ENCODE measurements around the gene TJP2.

Gene TJP2

GRCh38 chr9:69232135-69232534 is 58.1 kb downstream of the TJP2 start:
- no peak for DNase-seq (ENCODE audit: low read depth)

DNA sequence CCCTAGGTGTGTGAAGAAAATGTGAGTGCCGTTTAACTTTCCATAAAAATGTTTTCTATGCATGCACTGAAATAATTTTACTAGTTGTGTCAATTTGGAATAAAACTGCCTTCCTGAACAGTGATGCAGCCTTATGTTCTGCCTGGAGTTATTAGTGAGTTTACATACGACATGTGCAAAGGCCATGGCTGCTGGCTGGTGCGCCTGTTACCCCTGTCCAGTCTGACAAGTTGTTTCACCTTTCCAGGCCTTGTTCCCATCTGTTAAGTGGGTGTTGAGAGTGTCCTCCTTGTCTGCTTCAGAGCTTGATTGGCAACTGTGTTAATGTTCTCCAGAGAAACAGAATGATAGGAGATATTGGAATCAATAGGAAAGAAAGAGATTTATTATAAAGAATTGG is 60.6 kb downstream of the TJP2 start:
- DNase-seq (ENCODE audit: low read depth): no peak

DNA sequence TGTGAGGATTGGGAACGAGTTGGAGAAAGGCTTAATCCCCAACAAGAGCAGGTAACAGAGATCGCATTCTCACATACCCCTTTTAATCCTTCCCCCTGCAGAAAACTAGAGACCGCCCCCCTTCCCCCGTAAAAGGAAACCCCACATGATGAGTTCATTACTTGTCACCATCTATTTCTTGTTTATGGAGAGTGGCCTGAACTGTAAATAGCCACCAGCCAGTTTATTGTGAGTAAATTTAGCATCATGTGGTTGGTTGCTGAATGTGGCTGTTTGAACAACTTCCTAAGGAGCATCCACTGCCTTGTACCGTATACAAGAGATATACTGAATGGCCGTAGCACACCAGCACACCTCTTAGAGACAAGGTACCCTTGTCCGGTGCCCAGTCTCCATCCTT is 62.1 kb downstream of the TJP2 start:
- DNase-seq (ENCODE audit: low read depth): no peak

DNA sequence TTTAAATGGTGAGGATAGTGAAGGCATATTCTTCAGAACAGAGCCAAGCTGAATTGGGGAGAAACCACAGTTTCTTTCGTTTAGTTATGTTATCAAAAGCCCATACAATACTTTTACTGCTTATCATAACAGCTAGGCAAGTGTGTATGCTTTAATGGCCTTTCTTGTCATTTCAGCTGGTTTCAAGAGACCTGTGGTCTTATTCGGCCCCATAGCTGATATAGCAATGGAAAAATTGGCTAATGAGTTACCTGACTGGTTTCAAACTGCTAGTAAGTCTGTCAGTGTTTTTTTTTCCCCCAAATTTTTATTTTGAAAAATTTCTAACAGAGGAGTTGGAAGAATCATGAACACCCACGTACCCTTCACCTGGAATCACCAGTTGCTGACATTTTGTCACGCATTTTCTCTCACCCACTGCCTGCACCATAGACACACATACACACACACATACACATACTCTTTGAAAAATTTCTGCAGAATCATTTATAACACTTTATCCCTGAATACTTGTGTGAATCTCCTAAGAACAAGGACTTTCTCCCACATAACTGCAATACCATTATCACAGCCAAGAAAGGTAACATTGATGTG is 63.7 kb downstream of the TJP2 start:
- DNase-seq (ENCODE audit: low read depth): no peak

DNA sequence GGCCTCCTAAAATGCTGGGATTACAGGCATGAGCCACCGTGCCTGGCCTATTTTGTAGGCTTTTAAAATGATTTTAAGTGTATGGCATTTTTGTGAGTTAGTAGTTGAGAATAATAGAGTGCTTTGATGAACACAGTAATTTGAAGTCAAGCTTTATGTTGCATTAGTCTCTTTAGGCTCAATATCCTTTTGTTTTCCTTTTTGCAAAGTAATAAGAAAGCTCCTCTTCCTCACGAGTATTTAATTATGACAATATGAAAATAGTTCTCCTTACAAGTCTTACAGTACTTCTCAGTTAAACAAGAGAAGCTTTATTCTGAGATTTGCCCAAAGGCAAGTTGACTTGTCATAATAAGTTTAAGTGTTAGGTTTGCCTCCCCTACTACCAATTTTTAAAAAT is 69.0 kb downstream of the TJP2 start:
- no peak for DNase-seq (ENCODE audit: low read depth)

GRCh38 chr9:69246629-69247028 is 72.6 kb downstream of the TJP2 start:
- no peak for DNase-seq (ENCODE audit: low read depth)

DNA sequence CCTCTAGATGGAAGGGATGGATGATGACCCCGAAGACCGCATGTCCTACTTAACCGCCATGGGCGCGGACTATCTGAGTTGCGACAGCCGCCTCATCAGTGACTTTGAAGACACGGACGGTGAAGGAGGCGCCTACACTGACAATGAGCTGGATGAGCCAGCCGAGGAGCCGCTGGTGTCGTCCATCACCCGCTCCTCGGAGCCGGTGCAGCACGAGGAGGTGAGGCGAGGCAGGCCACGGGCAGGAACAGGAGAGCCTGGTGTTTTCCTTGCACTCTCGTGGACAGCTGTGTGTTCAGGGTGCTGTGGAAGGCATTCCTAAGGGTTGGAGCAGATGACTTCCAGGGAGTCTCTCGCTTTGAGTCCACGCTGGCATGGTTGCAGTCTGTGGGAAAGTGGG is 73.9 kb downstream of the TJP2 start:
- no peak for DNase-seq (ENCODE audit: low read depth)

DNA sequence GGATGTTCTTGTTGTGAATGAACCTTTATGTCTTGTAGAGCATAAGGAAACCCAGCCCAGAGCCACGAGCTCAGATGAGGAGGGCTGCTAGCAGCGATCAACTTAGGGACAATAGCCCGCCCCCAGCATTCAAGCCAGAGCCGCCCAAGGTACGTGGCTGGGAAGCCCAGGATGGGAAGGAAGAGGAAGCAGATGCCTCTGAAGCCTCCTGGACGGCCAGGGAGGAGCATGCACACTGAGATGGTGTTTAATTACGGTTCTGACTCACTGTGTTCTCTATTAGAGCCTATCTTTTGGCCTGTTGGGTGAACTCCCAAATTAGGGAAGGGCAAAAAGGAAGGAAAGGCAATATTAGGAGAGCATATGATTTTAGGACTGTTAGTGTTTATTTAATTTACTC is 75.3 kb downstream of the TJP2 start:
- no peak for DNase-seq (ENCODE audit: low read depth)

DNA sequence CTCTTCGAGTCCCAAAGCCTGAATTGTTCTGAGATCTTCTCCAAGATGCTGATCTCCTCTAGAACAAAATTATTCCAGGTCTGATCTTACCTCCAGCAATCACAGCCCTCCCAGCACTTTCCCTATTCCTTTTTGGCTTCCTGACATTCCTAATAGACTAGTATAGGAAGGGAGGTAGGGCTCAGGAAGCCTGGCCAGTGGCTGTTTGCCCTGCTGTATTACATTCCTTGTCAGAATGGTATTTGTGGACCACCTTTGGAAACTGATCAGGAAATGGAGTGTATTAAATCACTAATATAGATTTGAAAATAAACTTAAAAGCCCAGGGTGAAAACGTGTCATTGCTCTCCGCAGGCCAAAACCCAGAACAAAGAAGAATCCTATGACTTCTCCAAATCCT is 76.6 kb downstream of the TJP2 start:
- no peak for DNase-seq (ENCODE audit: low read depth)

- no peak for DNase-seq (ENCODE audit: low read depth)
Observed at GRCh38 chr9:69252436-69252835, 78.4 kb downstream of the TJP2 start.

- peak; percentile 6 for DNase-seq (ENCODE audit: low read depth)
Observed at GRCh38 chr9:69253057-69253456, 79.0 kb downstream of the TJP2 start.

DNA sequence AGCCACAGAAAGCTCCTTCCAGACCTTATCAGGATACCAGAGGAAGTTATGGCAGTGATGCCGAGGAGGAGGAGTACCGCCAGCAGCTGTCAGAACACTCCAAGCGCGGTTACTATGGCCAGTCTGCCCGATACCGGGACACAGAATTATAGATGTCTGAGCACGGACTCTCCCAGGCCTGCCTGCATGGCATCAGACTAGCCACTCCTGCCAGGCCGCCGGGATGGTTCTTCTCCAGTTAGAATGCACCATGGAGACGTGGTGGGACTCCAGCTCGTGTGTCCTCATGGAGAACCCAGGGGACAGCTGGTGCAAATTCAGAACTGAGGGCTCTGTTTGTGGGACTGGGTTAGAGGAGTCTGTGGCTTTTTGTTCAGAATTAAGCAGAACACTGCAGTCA is 80.1 kb downstream of the TJP2 start:
- DNase-seq (ENCODE audit: low read depth): no peak

DNA sequence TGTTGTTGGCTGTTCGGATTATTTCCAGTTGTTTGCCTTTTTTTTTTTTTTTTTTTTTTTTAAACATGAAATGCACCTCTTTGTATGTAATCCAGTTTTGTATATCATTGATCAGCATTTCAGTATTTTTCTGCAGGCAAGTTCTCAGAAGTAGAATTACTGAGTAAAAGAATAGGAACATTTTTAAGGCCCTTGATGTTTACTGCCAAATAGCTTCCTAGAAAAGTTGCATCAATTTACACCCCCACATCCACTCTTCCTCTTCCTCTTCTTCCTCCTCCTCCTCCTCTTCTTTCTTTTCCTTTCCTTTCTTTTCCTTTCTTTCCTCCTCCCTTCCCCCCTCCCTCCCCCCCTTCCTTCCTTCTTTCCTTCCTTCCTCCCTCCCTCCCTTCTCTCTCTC is 81.5 kb downstream of the TJP2 start:
- no peak for DNase-seq (ENCODE audit: low read depth)

DNA sequence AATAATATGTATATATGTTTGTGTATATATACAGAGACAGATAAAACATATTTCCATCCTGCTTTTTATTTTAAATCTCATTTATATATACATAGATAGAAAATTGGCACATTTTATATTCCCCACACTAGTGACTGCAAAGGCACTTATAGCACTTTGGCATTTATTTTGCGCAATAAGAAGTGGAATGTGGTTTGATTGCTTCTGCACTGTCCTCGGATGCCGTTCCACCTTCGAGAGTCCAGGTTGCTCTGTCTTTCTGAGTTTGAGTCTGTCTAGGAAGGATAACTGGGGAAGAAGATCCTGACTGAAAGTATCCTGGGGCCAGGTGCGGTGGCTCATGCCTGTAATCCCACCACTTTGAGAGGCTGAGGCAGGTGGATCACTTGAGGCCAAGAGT is 84.5 kb downstream of the TJP2 start:
- no peak for DNase-seq (ENCODE audit: low read depth)

DNA sequence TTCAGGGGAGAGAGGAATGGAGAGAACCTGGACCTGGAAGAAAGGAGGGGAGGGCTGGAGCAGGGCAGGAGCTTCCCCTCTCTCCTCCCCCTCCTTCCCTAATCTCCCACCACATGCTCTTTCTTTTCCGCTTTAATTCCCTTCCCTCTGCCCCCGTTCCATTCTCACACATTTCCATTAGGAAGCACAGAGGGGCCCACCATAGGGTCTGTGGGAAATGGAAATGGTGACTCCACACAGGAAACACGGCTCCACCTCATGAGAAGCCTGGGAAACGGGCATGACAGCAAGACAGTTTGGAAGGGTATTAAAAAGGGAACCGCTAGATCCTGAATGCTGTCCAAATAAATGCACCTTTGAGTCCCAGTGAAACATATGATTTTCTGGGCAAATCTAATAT is 86.1 kb downstream of the TJP2 start:
- DNase-seq (ENCODE audit: low read depth): no peak

DNA sequence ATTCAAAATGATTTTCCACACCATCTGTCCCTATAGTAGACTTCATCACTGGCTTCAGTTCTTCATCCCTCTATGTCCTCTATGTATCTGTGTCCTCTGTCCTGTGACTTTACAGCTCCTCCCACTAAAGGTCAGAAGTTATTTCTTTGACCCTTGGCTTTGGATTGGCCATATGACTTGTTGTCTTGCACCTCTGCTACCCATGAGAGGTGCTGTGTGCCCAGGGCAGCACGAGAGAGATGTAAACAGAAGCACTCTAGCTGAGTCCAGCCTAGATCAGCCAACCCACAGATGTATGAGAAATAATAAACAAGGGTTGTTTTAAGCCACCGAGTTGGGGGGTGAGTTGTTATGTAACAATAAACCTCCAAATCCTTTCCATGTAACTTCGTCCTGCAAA is 87.6 kb downstream of the TJP2 start:
- no peak for DNase-seq (ENCODE audit: low read depth)

GRCh38 chr9:69264526-69264925 is 90.4 kb downstream of the TJP2 start:
- no peak for DNase-seq (ENCODE audit: low read depth)

DNA sequence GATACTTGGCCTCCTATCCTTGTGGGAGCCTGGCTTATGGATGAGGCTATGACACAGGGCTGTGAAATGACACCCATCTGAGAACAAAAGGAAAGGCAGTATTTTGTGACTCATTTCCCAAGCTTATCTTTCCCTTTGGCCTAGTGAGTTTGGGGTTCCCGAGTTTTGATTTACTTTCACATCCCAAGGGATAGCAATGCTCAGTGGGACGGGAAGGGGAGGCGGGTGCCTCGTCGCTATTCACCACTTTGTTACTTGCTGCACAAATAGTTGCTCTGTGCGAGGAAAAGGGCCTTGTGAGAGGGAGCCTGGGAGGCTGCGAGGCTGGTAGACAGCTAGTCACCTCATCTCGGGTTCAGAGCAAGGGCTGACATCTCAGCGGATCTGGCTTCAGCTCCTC is 91.8 kb downstream of the TJP2 start:
- DNase-seq (ENCODE audit: low read depth): peak; percentile 10

DNA sequence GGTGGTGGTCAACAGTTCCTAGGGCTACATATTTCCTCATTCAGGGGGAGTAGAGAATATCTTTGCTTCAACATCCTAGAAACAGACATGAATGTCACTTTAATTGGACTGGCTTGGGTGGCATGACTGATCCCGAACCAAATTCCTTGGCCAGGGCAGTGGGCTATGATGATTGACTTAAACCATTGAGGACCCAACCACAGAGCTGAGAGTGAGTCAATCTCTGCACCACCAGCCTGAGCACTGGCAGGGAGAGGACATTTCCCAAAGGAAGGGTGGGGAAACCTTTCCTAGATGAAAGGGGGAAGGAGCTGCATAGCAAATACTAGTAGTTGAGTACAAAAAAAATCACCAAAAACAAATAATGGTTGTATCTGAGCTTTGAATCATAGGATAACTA is 98.1 kb downstream of the TJP2 start:
- no peak for DNase-seq (ENCODE audit: low read depth)

DNA sequence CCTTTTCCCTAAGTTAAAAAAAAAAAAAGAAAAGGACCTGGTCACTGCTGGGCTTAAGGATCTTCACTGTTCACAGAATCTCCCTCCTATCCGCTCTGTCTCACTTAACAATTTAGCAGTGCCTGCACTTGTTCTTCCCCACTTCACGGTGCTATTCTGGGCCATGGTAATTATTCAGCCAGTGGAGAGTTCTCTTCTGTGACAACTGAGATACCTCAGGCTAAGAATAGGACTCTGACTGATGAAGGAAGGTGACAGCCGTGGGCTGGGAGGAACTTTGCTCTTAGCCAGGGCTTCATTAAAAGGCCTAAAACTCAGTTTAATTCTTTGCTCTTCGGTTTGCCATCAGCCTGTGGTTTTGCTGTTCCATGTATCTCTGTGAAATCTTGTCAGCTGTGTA is 99.1 kb downstream of the TJP2 start:
- no peak for DNase-seq (ENCODE audit: low read depth)

DNA sequence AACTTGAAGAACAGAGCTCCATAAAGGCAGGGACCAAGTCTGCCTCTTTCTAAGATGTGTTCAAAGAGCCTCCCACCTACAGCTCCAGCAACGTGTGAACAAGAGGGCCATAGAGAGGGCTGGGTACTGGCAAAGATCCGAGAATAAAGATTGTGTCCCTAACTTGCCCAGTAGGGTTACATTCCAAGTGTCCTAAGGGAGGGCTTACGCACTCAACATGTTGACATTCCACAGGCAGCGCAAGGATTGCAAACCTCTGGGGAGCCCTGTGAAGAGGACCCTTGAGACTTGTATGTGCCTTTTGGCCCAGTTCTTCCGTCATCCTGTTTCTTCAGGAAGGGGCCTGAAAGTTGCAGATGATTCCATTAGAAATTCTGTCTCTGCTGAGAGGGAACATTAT is 102.7 kb downstream of the TJP2 start:
- no peak for DNase-seq (ENCODE audit: low read depth)

DNA sequence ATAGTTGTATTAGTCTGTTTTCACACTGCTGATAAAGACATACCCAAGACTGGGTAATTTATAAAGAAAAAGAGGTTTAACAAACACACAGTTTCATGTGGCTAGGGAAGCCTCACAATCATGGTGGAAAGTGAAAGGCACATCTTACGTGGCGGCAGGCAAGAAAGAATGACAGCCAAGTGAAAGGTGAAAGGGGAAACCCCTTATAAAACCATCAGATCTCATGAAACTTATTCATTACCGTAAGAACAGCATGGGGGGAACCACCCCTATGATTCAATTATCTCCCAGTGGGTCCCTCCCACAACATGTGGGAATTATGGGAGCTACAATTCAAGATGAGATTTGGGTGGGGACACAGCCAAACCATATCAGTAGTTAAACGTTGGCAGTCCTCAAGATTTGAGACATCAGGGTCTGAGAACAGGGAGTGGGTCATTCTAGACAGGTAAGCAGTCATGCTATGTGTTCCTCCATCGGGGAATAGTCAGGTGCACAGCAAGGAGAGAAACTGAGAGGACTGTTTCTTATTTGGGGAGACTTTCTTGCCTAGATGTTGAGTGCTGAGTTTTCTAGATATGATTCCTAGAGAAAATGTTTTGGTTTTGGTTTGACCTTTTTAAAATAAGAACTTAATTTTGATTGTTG is 105.1 kb downstream of the TJP2 start:
- no peak for DNase-seq (ENCODE audit: low read depth)

GRCh38 chr9:69279733-69280132 is 105.7 kb downstream of the TJP2 start:
- no peak for DNase-seq (ENCODE audit: low read depth)

DNA sequence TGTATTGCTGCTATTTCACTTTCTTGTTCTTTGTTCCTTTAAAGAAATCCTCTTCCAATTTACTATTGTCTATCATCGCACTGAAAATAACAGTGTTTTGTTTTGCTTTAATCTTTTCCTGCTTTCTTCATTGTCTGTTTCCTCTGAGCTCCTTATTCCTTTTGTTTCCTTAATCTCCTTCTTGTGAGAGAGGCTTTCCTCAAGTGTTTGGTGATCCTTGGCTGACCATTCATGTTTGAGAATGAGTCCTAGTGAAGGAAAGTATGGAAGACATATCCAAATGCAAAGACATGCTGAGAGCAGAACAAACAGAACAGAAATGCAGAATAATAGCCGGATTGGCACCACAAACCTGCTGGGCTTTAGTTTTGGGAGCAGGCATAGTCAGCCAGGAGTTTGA is 108.9 kb downstream of the TJP2 start:
- DNase-seq (ENCODE audit: low read depth): no peak

- DNase-seq (ENCODE audit: low read depth): no peak
Observed at GRCh38 chr9:69292078-69292477, 118.0 kb downstream of the TJP2 start.
